ENCODE measurements around the gene GADD45B.

- TF ChIP-seq EZH2 (IDR thresholded peaks at IDR 0.05): no peak
- no peak for TF ChIP-seq POLR2AphosphoS5 (IDR thresholded peaks at IDR 0.05; ENCODE audit: borderline replicate concordance, low read depth, low read length)
Observed at GRCh38 chr19:2451741-2452140, 24.2 kb upstream of the GADD45B start.

Measured in SK-N-MC (cell line).